Middle frontal gyrus (tissue), 1 donor: Measurements from ENCODE around the gene GOLGA3.
"Not testable (repeated sequence)": the region's sequence is repeated elsewhere in the genome, so short reads cannot be mapped to it uniquely, and the experiment has no call there.

Experiments
- DNase-seq: peaks from one replicate; pipeline ENCODE4 v3.0.0-alpha.2; 2015; ENCODE audit warnings: low spot score; ENCODE audit errors: extremely low spot score

Gene GOLGA3

GRCh38 chr12:132842449-132843045 is 13.9 kb upstream of the GOLGA3 start:
- no peak for DNase-seq

GRCh38 chr12:132841151-132841550 is 12.5 kb upstream of the GOLGA3 start:
- no peak for DNase-seq

GRCh38 chr12:132840536-132840935 is 11.9 kb upstream of the GOLGA3 start:
- no peak for DNase-seq

GRCh38 chr12:132839558-132840235 is 11.0 kb upstream of the GOLGA3 start:
- no peak for DNase-seq

DNA sequence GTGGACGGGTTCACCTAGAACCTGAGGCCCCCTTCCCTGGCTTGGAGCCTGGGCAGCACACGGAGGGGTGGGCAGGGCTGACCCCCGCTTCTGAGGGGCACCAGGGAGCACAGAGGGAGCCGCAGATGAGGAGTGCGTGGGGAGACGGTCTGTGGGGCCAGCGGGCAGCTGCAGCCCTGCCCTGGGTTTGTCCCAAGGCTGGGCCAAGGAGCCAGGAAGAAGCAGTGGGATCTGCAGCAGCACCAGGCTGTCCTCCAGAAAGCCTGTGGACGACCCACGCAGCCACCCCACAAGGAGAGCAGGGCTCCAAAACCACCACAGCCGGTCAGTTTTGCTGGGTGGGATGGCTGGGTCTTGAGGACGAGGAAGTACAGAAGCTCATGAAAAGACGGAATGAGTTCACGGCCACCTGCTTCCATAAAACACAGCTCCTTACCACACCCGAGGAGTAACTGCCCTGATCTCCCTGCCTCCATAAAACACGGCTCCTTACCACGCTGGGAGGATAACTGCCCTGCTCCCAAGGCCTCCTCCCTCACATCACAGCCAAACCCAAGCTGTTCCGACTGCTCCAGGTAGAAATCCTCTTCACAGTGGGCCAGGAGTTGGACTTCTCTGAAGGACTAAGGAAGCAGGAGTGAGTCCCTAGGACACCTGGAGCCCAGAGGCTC is 9.9 kb upstream of the GOLGA3 start:
- no peak for DNase-seq

DNA sequence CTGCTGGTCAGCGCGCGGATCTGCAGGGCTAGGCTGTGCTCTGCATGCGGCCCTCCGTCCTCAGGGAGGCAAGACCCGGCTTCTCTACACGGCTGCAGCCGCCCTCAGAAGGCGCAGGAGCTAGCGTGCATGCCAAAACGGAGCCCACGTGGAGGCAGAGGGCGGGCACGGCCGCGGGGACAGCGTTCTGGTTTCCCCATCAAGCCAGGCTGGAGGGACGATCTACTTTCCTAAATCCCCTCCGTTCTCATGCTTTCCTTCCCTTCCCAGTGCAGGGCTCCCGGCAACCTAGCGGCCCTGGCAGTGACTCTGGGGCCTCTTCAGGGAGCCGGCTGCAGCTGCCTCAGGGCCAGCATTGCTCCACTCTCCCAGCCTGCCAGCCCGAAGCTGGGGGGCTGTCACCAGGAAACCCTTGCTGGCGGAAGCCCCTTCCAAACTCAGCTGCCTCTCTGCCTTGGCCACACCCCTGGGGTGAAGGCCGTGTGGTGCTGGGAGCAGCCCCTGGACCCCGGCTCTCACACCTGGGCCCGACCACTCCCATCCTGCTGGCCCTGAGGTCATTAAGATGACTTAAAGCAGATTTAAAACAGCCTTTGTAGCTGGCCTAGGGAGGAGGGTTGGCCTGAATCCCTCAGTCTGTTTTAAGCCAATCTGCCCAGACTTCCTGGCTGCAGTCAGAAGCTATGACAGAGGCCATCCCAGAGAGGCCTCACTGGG is 9.2 kb upstream of the GOLGA3 start:
- no peak for DNase-seq

DNA sequence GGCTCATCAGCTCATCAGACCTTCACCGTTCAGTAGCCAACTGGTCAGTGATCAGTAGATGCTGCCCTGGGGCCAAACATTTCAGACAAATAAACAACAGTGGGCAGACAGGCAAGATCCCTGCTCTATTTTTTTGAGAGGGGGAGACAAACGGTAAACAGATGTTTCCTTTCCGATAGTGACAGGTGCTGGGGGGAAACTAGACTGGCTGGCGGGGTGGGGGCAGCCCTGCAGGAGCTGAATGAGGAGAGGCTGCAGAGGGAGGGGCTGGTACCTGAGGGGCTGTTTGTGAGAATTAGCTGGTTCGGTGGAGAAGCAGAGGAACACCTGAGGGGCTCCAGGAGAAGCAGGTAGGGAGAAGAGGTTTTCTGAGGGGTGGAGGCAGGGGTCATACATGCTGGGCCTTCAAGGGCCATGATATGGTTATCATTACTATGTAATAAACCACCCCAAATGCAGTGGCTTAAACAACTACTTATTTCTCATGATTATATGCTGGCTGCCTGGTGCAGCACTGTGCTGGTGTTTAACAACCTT is 8.2 kb upstream of the GOLGA3 start:
- no peak for DNase-seq

DNA sequence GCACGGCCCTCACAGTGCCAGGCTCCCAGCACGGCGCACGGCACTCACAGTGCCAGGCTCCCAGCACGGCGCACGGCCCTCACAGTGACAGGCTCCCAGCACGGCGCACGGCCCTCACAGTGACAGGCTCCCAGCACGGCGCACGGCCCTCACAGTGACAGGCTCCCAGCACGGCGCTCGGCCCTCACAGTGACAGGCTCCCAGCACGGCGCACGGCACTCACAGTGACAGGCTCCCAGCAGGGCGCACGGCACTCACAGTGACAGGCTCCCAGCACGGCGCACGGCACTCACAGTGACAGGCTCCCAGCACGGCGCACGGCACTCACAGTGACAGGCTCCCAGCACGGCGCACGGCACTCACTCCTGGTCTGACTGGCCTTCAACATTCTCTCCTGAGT is 7.6 kb upstream of the GOLGA3 start:
- DNase-seq, result not testable (repeated sequence)

GRCh38 chr12:132835076-132836025 is 6.7 kb upstream of the GOLGA3 start:
- DNase-seq, result no peak

GRCh38 chr12:132834181-132834711 is 5.6 kb upstream of the GOLGA3 start:
- no peak for DNase-seq

DNA sequence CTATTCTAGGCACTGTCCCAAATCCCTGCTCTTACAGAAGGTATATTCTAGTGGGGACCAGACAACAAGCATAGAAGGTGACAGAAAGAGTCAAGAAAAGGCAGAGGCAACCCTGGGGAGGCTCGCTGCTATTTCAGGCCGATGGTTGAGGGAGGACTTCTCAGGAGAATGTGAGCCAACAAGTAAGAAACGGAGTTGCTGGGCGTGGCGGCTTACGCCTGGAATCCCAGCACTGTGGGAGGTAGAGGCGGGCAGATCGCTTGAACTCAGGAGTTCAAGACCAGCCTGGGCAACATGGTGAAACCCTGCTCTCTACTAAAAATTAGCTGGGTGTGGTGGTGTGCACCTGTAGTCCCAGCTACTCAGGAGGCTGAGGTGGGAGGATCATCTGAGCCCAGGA is 4.7 kb upstream of the GOLGA3 start:
- DNase-seq, result no peak

DNA sequence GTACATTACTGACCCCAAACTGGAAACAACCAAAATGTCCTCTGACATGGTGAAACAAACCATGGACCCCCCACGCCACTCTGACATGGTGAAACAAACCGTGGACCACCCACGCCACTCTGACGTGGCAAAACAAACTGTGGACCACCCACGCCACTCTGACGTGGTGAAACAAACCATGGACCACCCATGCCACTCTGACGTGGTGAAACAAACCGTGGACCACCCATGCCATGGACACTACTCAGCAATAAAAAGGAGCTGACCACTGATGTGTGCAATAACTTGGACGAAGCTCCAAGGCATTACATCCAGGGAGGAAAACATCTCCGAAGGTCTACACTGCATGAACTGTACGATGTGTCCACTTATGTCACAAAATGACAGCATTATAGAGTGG is 3.1 kb upstream of the GOLGA3 start:
- DNase-seq, result no peak

DNA sequence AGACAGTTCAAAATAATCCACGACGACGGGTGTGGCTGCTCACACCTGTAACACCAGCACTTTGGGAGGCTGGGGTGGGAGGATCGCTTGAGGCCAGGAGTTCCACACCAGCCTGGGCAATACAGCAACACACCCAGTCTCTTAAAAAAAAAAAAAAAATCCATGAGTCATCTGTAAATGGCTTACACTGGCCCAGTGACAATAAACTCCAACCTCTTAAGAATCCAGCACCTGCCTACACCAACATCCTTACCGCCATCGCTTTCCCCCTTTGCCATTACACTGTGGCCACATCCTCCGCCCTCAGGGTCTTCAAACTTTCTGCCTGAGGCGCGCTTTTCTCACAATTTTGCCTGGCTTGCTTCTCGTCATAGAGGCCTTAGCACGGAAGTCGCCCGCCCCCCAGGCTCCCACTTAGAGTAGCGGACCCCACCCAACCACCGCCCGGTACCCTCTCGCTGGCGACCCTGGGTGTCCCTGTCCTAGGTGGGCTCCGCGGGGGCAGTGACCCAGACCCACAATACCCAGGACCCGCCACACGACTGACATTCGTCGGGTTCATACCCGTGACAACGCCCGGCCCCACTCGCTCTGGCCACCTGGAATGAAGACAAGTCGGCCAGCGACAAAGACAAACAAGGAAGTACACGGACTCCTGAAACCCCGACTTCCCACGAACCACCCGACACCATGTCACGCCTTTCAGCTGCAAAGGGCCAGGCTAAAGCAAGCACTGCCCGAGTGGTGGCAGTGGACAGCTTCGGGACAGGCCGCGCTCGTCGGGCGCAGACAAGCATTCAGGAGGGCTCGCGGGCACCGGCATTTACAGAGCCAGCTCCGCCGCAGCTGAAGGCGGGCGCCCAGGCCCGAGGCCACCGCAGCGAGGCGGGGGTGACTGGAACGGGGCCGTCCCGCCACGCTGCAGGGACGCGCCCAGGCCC is 636 bp downstream of the GOLGA3 start:
- DNase-seq, result no peak

GRCh38 chr12:132825861-132826260 is 2.8 kb downstream of the GOLGA3 start:
- DNase-seq, result no peak

DNA sequence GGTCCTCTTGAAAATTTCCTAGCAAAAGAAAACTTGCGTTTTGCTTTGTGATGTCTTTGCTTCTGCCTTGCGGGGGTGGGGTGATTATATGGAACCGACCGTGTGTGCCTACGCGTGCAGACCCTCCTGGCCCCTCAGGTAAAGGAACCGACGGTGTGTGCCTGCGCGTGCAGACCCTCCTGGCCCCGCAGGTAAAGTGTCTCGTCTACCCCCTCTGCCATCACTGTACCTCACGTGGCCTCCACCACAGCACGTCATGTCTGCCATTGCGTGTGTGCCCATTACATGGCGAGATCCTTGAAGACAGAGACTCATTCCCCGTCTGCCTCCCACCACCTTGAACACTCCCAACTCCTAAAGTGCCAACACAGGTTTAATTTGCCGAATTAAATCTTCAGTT is 3.6 kb downstream of the GOLGA3 start:
- no peak for DNase-seq

GRCh38 chr12:132824053-132824452 is 4.6 kb downstream of the GOLGA3 start:
- no peak for DNase-seq

- DNase-seq, result no peak
These were observed 10.1 kb downstream of the GOLGA3 start for GRCh38 chr12:132818562-132818961.

DNA sequence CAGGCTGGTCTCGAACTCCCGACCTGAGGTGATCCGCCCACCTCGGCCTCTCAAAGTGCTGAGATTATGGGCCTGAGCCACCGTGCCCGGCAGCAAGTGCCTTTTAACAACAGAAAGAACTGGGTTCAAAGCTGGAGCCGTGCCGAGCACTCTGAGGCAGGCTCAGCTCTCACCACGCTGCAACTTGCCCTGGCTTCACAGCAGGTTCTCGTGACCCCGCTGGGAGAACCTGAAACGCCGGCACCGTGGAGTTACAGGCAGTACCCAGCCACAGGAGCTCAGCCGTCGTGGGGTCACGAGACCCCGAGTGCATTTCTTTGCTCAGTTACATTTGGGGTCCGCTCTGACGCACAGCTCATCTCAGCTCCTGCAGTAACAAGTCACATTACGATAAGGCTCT is 14.4 kb downstream of the GOLGA3 start:
- no peak for DNase-seq

- DNase-seq, result no peak
These were observed 15.2 kb downstream of the GOLGA3 start for GRCh38 chr12:132813443-132813842.
